Brain pericyte (primary cell): Measurements from ENCODE around the gene PFKFB2.
A peak's percentile ranks its signal among the peaks of the same experiment; 100 is the strongest.
"Not testable (repeated sequence)": the region's sequence is repeated elsewhere in the genome, so short reads cannot be mapped to it uniquely, and the experiment has no call there.

ENCODE experiments used
- DNase-seq: peaks from one replicate; pipeline ENCODE4 v3.0.0-alpha.2; 2012; ENCODE audit warnings: low read depth, low spot score

The PFKFB2 gene

DNA sequence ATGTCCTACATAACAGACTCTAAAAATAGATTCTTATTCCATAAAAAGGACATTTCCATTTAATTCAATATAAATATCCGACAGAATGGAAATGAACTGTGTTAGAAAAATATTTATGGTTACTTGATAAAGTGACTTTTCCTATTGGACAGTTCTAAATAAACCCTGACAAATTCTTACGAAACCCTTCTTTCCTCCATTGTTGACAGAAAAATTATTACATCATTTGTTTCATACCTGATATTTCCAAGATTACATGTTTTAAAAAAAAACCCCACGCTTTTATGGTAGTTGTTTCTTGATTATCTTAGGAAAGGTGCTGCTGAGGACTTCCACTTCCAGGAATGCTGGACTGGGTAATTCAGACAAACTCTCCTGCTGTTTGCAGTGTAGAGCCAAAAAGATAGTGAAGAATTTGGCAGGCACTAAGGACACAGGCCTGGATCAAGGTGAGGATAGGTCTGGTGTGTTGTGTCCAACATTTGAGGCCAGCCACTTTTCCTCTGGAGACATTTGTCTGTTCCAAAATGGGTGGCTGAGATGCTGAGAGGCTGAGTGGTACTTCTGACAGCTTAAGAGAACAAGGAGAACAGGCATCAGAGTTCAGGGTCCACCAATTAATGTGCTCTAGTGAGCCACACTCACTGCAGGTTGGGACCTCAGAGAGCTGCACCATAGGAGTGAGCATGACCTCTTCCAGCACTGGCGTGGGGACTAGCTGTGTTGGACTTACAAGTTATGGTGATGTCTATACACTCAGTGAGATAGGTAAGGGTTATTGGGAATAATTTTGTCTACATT, 13.5 kb upstream of the PFKFB2 start:
- no peak for DNase-seq

DNA sequence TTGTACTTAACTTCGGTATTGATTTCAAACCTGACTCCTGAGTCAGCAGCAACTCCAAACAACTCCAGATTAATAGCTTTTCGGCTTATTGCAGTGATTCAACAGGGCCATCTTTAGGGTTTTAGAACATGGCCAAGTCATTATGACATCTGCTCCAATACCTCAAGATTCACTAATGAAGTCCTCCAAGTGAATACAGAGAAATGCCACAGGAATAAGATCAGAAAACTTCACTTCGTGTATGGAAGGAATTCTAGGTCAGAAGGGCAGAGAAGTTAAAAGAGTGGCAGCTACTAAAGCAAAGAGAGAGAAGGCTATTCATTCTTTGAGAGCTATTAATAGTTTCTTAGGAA, 12.9 kb upstream of the PFKFB2 start:
- no peak for DNase-seq

DNA sequence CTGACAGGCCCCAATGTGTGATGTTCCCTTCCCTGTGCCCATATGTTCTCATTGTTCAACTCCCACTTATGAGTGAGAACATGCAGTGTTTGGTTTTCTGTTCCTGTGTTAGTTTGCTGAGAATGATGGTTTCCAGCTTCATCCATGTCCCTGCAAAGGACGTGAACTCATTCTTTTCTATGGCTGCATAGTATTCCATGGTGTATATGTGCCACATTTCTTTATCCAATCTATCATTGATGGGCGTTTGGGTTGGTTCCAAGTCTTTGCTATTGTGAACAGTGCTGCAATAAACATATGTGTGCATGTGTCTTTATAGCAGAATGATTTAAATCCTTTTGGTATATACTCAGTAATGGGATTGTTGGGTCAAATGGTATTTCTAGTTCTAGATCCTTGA, 11.7 kb upstream of the PFKFB2 start:
- DNase-seq: not testable (repeated sequence)

- no peak for DNase-seq
Measured at GRCh38 chr1:207045453-207045852, 7.6 kb upstream of the PFKFB2 start.

- no peak for DNase-seq
Measured at GRCh38 chr1:207047505-207047904, 5.6 kb upstream of the PFKFB2 start.

GRCh38 chr1:207048041-207048440, 5.0 kb upstream of the PFKFB2 start:
- no peak for DNase-seq

GRCh38 chr1:207049054-207049453, 4.0 kb upstream of the PFKFB2 start:
- no peak for DNase-seq

GRCh38 chr1:207049514-207049913, 3.6 kb upstream of the PFKFB2 start:
- DNase-seq: no peak

DNA sequence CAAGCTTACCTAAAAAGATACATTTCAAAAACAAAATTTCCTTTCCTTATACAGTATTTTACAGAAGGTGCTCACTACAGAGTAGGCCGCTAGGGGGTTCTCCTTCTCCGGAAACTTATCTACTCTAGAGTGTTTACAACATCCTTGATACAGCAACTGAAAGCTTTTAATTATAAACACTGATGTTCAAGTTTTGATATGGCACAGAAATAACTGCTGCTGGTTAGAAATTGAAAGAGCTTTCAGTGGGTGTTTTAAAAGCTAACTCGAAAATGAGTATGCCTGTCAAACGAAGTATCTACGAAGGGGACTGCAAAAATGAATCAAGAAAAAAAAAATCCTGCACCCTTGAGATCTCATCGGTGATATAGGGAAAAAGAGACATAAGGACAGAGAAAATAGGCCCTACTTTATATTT, 3.1 kb upstream of the PFKFB2 start:
- no peak for DNase-seq

DNA sequence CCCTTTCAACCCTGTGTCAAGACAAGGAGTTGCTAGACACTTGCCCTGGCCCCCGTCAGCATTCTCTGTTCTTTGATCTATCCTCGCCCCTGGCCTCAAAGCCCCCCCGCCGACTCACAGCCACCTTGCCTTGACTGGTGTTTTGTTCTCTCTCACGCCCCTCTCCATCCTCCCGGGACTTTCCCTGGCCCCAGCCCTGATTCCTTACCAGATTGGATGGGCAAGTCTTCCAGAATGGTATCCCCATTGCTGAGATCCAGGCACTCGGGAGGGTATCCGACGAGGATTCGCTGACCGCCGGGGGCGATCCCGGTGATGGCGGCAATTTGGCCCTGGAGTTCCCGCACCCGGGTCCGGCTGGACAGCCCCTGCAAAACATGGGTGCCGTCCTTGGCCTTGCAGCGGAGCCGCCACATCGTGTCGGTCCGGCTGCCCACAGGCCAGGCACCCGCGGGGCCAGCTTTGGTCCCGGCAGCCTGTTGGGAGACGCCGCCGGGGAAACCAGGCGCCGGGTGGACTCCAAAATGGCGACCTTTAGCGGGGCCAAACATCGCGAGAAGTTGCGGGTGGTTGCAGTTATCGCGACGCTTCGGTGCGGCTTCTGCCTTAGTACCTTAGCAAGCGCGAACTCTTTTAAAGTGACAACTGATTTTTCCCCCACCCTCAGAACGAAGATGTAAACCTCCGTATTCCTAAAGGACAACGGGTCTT, 2.4 kb upstream of the PFKFB2 start:
- DNase-seq: peak; percentile 74

DNA sequence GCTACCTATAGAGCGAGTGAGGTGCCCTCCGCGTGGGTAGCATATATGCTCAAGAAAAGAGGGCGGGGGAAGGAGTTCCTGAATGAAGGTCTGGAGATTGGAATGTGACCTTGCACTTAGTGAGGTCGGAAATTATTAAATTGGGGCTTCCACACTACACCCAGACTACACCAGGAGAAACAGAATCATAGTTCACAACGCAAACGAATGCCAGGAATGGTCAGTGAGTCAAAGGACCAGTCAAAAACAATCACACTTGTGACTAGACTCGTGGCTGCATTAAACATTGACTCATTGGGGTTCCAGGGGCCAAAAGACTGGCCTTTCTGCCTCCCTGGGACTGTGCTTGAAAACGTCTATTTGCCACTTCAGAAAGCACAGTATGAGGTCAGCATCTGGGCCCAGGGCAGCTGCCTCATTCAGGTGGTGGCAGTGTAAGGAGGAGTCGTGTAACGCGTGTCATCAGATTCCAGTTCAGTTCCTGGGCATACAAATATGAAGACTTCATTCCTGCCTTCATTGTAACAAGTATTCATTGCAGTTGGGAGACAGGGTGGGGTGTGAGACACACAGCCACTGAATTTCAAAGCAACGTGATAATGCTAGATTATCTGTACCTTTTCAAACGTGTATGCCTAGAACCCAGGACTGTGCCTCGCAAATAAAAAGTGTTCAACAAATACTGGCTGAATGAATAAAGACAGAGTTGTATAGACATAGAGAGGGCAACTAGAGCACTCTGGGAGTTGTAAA, 1.7 kb upstream of the PFKFB2 start, which contains the start of gene YOD1:
TSS of gene YOD1 (minus strand) at position 18 of the 753 bp plus-strand sequence. CDS start 178 bp downstream, outside the sequence.
- DNase-seq: no peak

DNA sequence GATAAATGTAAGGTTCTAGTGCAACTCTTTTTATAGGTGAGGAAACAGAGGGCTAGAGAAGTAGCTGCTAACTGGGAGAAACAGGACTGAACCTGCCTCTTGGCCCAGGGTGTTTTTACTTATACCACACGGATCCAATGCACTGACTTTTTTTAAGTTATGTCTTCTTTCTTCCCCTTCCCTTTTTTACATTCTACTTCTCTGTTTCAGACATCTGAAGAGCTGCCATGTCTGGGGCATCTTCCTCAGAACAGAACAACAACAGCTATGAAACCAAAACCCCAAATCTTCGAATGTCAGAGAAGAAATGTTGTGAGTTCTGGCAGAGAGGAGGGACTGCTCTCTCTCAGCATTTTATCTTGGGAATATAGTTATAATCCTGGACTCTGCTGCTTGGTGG, 1.4 kb downstream of the PFKFB2 start:
- no peak for DNase-seq

DNA sequence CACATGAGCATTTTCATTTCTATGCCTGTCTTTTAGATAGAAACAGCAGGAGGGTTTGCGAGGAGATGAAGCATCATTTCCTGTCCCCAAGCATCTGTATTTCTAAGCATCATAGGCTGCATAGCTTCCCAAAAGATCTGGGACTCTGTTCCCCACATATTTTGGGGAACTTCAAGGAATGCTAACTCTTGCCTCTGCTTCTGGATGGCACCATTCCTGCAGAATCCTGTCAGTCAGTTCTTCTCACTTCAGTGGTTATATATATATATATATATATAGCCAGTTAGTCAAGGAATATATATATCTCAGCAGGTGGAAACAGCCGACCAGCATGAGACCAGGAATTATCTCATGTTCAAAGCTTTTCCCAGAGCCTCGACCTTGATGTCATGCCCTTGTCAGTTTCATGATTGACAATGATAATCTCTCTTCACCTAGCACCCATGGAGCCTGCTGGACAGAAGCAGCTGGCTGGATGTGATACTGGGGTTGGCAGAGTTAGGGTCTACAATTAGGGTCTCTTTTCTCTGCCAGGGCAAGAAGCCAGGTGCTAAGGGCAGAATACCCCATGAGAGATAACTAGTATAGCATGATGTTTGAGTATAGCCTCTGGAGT, 2.4 kb downstream of the PFKFB2 start:
- no peak for DNase-seq

GRCh38 chr1:207056673-207057072, 3.6 kb downstream of the PFKFB2 start:
- DNase-seq: no peak

GRCh38 chr1:207058252-207058651, 5.2 kb downstream of the PFKFB2 start:
- no peak for DNase-seq

GRCh38 chr1:207058878-207059867, 6.1 kb downstream of the PFKFB2 start:
- no peak for DNase-seq

- DNase-seq: no peak
Measured at GRCh38 chr1:207059881-207060280, 6.8 kb downstream of the PFKFB2 start.

DNA sequence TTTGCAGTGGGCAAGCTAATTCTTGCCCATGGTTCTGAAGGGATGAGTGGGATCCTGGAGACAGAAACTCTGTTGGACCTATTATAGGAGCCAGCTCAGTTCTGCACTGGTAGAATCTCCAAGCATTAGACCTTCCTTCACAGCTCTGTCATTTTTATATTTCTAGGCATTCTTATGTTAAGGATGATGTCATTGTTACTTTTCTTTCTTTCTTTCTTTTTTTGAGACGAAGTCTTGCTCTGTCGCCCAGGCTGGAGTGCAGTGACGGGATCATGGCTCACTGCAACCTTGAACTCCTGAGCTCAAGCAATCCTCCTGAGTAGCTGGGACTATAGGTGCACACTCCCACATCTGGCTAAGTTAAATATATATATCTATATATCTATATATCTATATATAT, 7.5 kb downstream of the PFKFB2 start:
- no peak for DNase-seq

GRCh38 chr1:207062058-207062457, 9.0 kb downstream of the PFKFB2 start:
- no peak for DNase-seq

DNA sequence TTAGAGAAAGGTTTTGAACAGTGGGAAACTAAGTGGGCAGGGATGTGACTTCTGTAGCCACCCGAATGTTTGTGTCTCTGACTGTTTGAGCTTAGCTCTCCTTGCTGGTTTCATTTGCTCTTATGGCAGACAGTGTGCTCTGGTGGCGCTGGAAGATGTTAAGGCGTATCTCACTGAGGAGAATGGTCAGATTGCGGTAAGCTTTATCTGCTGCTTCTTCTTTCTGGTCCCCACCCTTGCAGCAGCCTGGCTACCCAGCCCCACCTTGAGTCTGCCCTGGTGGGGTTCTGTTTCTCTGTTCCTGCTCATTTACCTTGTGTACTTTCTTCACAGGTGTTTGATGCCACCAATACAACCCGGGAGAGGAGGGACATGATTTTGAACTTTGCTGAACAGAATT, 9.9 kb downstream of the PFKFB2 start:
- DNase-seq: no peak

- no peak for DNase-seq
Measured at GRCh38 chr1:207064561-207064960, 11.5 kb downstream of the PFKFB2 start.
